Hepatocyte (in vitro differentiated cells): ENCODE data around the gene RNASE1.
"Not testable (repeated sequence)": the region's sequence is repeated elsewhere in the genome, so short reads cannot be mapped to it uniquely, and the experiment has no call there.

Source experiments
- CTCF ChIP-seq: fragments of 200-600 bp; sonication (generic); IDR thresholded peaks from 2 replicates; pipeline ENCODE4 v1.5.1; 2016; ENCODE audit warnings: antibody characterized with exemption, mild to moderate bottlenecking; ENCODE audit not compliant: poor library complexity
- EZH2 ChIP-seq: fragments of 200-600 bp; sonication (generic); IDR thresholded peaks from 2 replicates; pipeline ENCODE4 v1.6.1; 2016; ENCODE audit warnings: antibody characterized with exemption, mild to moderate bottlenecking, borderline replicate concordance
- EZH2phosphoT487 ChIP-seq: fragments of 200-600 bp; sonication (generic); IDR thresholded peaks from one replicate; pipeline ENCODE4 v1.6.1; 2018; ENCODE audit warnings: antibody characterized with exemption, mild to moderate bottlenecking, low read depth, moderate library complexity; ENCODE audit not compliant: unreplicated experiment, severe bottlenecking

DNA sequence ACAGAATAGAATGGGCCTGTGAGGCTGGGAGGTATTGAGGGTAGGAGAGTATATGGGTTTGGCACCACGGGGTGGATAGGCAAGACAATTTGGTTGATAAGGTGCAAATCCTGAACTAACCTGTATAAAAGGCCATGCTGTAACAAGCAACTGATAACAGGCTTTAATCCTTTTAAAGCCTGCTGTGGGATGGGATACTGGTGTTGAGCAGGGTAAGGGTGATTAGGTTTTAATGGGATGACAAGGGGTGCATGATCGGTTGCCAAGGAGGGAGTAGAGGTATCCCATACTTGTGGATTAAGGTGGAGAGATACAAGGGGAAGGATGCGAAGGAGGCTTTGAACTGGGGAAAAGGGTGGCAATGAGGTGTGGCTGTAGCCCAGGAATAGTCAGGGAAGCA is 13.3 kb upstream of the RNASE1 start:
- not testable (repeated sequence) for TF ChIP-seq CTCF, EZH2phosphoT487, EZH2
